Sigmoid colon (tissue), 7 donors: ENCODE measurements around the gene IFITM2. TPM values are rescaled to one million over a fixed set of nuclear protein-coding genes. Genes with fewer than 3 reads are reported as not detected.

Experiments
- DNase-seq: peaks from one replicate; pipeline ENCODE4 v3.0.0-alpha.2; 2019
- H3K27ac ChIP-seq, 4 donors: fragments of 200-600 bp; sonication (generic); one replicate each; pipeline ENCODE4 v1.5.1; 2016 to 2019; ENCODE audit warnings: mild to moderate bottlenecking in 1 of 4
- H3K27me3 ChIP-seq, 3 donors: fragments of 200-600 bp; sonication (generic); one replicate each; pipeline ENCODE4 v1.5.1; 2019; ENCODE audit warnings: mild to moderate bottlenecking in 1 of 3
- H3K36me3 ChIP-seq, 4 donors: fragments of 200-600 bp; sonication (generic); one replicate each; pipeline ENCODE4 v1.5.1; 2016 to 2019
- H3K4me1 ChIP-seq, 4 donors: fragments of 200-600 bp; sonication (generic); one replicate each; pipeline ENCODE4 v1.5.1; 2017 to 2019
- H3K4me3 ChIP-seq, 4 donors: fragments of 200-600 bp; sonication (generic); one replicate each; pipeline ENCODE4 v1.5.1; 2017 to 2019; ENCODE audit warnings: mild to moderate bottlenecking in 2 of 4, moderate library complexity in 1 of 4
- H3K9me3 ChIP-seq, 4 donors: fragments of 200-600 bp in 3 of 4; sonication (generic) in 3 of 4; one replicate each; pipeline versions ENCODE4 v1.5.1 to v1.6.1; 2013 to 2019
- CTCF ChIP-seq, 4 experiments: fragments of 450-650 bp in 3 of 4; fragments of 200-600 bp in 1 of 4; IDR thresholded peaks; one replicate each; pipeline ENCODE4 v1.5.1; 2016 to 2019; ENCODE audit warnings: antibody characterized with exemption in 4 of 4, mild to moderate bottlenecking in 3 of 4, moderate library complexity in 2 of 4
- EP300 ChIP-seq, 4 donors: sonication (generic); formaldehyde crosslinking; IDR thresholded peaks; one replicate each; pipeline ENCODE4 v1.6.1; 2017; ENCODE audit warnings: antibody characterized with exemption in 4 of 4
- POLR2A ChIP-seq, 2 donors: fragments of 450-650 bp; IDR thresholded peaks; one replicate each; pipeline ENCODE4 v1.6.1; 2016; ENCODE audit warnings: antibody characterized with exemption in 2 of 2, mild to moderate bottlenecking in 2 of 2, moderate library complexity in 2 of 2
- POLR2AphosphoS5 ChIP-seq, 4 donors: sonication (generic); formaldehyde crosslinking; IDR thresholded peaks; one replicate each; pipeline ENCODE4 v1.6.1; 2017; ENCODE audit warnings: antibody characterized with exemption in 4 of 4
- WGBS, 2 donors: extraction: QIAGEN DNeasy Blood & Tissue Kit; methylation state at CpG; one replicate each; pipeline ENCODE4 v1.1.7; 2013; 5-methylcytosine and 5-hydroxymethylcytosine counted together
- intact Hi-C: fragments of 100-400 bp; cut with DNase I; formaldehyde crosslinking; loops from one replicate; pipeline ENCODE4 v1.15.1; 2023
- polyA plus RNA-seq, 3 donors: library from polyadenylated mRNA; stranded (reverse); fragments of 200-250 nt; gene quantifications; one replicate each; pipeline ENCODE4 v1.2.3, GENCODE V29; 2013
- total RNA-seq, 4 donors: library from RNA; depleted of rRNA; stranded (reverse); fragments of >200 nt; gene quantifications; one replicate each; pipeline ENCODE4 v1.1.0, GENCODE V29; 2016
- donor health status: healthy with polysubstance abuse.
- donor health status: Bipolar disorder and iron deficiency.
- donor health status: healthy.

IFITM2 gene
- total and polyA plus RNA-seq, 7 donors: 73.3 to 461 (median 161) TPM

GRCh38 chr11:334264-334994 lies 26.8 kb downstream of the IFITM2 start:
- WGBS, 2 donors: 69 to 75% methylated on average over 25 of the region's 25 CpGs
- no peaks in the 10 kb centered on the region for H3K9me3 ChIP-seq
- no peaks in the 10 kb centered on the region for H3K36me3 ChIP-seq
- peak overlapping the region in 2 of 4 donors; percentile 5 to 8 for H3K27ac ChIP-seq
- H3K4me3 ChIP-seq: no peak overlapping the region
- peaks cover 0 to 15% (median 7%) of the 10 kb centered on the region in 4 donors for H3K4me1 ChIP-seq
- no peaks in the 10 kb centered on the region for H3K27me3 ChIP-seq
- DNase-seq: peak; percentile 75
- intact Hi-C loops: no loop called here
- TF ChIP-seq POLR2AphosphoS5 (IDR thresholded peaks at IDR 0.05) (no peak), EP300 (IDR thresholded peaks at IDR 0.05) (no peak), POLR2A (IDR thresholded peaks at IDR 0.05) (no peak), CTCF (IDR thresholded peaks at IDR 0.05) (no peak)

- Histone ChIP-seq H3K9me3 (no peaks in the 10 kb centered on the region), H3K27me3 (no peaks in the 10 kb centered on the region), H3K27ac (peak overlapping the region; percentile 59 to 74 (median 61)), H3K4me3 (no peak overlapping the region), H3K36me3 (no peaks in the 10 kb centered on the region), H3K4me1 (peaks cover 0 to 15% (median 7%) of the 10 kb centered on the region in 4 donors)
- peak; percentile 64 for DNase-seq
- TF ChIP-seq POLR2AphosphoS5 (IDR thresholded peaks at IDR 0.05) (no peak), CTCF (IDR thresholded peaks at IDR 0.05) (no peak), POLR2A (IDR thresholded peaks at IDR 0.05) (no peak), EP300 (IDR thresholded peaks at IDR 0.05) (no peak)
- 44 to 48% methylated on average over 15 of the region's 15 CpGs for WGBS, 2 donors
- intact Hi-C loops: no loop called here
Measured at GRCh38 chr11:335779-336658, 28.4 kb downstream of the IFITM2 start.

- DNase-seq: peak; percentile 11
- Histone ChIP-seq H3K27me3 (no peaks in the 10 kb centered on the region), H3K4me1 (peaks cover 0 to 15% (median 7%) of the 10 kb centered on the region in 4 donors), H3K9me3 (no peaks in the 10 kb centered on the region), H3K27ac (peak overlapping the region; percentile 59 to 74 (median 61)), H3K36me3 (no peaks in the 10 kb centered on the region), H3K4me3 (no peak overlapping the region)
- TF ChIP-seq POLR2AphosphoS5 (IDR thresholded peaks at IDR 0.05) (no peak), EP300 (IDR thresholded peaks at IDR 0.05) (no peak), POLR2A (IDR thresholded peaks at IDR 0.05) (no peak), CTCF (IDR thresholded peaks at IDR 0.05) (no peak)
- 22 to 65% methylated on average over 4 of the region's 4 CpGs for WGBS, 2 donors
- intact Hi-C loops: no loop called here
Measured at GRCh38 chr11:336659-337198, 29.1 kb downstream of the IFITM2 start.

- Histone ChIP-seq H3K4me3 (no peak overlapping the region), H3K27ac (no peak overlapping the region), H3K9me3 (no peaks in the 10 kb centered on the region), H3K36me3 (no peaks in the 10 kb centered on the region), H3K27me3 (no peaks in the 10 kb centered on the region), H3K4me1 (peaks cover 0 to 15% (median 7%) of the 10 kb centered on the region in 4 donors)
- intact Hi-C loops: no loop called here
- 96 to 97% methylated on average over 6 of the region's 6 CpGs for WGBS, 2 donors
- DNase-seq: peak; percentile 38
- no peak for TF ChIP-seq POLR2A (IDR thresholded peaks at IDR 0.05)
- no peak for TF ChIP-seq POLR2AphosphoS5 (IDR thresholded peaks at IDR 0.05)
- no peak for TF ChIP-seq EP300 (IDR thresholded peaks at IDR 0.05)
- no peak for TF ChIP-seq CTCF (IDR thresholded peaks at IDR 0.05)
Measured at GRCh38 chr11:337711-338110, 30.1 kb downstream of the IFITM2 start.
